ENCODE measurements around the gene CNPY4.

GRCh38 chr7:100159099-100159623, 39.7 kb downstream of the CNPY4 start:
- no peak for TF ChIP-seq POLR2A (IDR thresholded peaks at IDR 0.05)
- no peak for TF ChIP-seq CTCF (IDR thresholded peaks at IDR 0.05)
